AG20443 (cell line): ENCODE data around the gene DACT2.
"Not testable (repeated sequence)": the region's sequence is repeated elsewhere in the genome, so short reads cannot be mapped to it uniquely, and the experiment has no call there.

Experiments
- DNase-seq: peaks from one replicate; pipeline ENCODE4 v3.0.0; 2012; ENCODE audit warnings: low spot score, mixed read lengths

Gene DACT2

DNA sequence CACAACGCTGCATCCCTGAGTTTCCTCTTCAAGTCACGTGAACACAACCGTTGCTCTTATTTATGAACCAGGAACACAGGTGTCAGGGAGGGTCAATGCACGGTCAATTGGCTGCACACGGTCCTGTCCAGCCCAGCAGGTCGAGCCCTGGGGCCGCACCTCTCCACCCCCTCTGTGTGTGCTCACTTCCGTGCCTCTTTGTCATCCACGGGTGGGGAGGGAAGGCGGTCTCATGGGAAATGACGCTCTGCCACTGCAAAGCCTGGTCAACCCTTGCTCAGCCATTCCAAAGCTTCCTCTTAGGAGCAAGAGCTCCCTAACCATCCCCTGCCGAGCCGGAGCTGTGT is 38.7 kb downstream of the DACT2 start:
- DNase-seq: no peak

DNA sequence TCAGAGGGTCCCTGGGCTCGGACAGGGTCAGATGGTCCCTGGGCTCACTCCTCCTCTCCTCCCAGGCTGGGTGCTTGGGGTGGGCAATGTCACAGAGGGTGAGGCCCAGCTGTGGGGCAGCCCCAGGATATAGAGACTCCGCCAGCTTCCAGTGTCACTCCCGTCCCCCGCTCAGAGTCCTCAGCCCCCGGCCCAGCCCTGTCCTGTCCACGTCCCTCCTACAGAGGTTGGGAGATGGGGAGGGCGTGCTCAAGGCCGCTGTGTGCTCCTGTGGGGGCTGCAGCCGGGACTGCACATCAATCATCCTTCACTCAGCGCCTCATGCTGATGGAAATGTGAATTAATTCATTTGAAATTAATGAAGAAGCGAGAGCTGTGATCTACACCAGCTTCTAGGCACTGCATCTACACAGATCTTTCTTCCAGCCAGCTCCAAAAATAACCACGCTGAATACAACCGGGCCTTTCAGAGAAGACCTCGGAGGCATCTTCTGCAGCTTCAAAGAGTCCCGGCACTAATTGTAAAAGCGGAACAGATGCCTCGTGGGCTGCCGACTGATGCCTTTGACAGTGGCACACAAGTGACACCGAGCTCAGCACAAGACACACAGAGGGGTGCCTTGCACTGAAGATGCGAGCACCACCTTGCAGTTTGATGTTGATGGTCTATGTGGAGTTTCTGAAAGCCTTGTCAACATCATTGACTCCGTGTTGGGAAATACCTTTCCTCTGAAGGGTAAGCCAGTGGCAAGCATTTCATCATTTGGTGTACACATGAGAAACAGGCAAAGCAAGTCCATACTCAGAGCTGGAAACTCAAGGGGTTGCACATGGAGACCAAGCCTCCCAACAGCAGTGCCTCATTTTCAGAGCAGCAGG is 39.3 kb downstream of the DACT2 start:
- DNase-seq: no peak

DNA sequence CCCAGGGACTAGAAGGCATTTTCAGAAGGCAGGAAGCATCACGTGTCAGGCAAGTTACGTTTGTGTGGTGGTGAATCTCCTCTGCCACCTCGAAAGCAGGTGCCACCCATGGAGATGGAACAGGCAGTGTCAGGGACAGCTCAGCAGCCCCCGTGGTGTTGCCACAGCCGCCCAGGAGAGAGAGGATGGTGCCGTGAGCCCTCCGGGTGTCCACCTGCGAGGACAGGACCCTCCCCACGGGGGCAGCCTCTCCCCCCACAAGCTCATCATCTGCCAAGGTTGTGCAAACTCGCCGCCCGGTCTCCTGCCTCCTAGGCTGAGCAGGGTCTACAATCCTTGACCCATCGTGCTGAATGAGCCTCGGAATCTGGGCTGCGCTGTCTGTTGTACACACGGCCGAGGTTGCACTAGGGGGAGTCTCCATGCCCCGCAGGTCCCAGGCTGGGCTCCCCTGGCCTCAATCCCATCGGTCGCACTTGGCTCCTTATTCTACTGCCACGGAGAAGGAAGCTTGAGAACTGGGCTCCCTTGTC is 40.1 kb downstream of the DACT2 start:
- no peak for DNase-seq

DNA sequence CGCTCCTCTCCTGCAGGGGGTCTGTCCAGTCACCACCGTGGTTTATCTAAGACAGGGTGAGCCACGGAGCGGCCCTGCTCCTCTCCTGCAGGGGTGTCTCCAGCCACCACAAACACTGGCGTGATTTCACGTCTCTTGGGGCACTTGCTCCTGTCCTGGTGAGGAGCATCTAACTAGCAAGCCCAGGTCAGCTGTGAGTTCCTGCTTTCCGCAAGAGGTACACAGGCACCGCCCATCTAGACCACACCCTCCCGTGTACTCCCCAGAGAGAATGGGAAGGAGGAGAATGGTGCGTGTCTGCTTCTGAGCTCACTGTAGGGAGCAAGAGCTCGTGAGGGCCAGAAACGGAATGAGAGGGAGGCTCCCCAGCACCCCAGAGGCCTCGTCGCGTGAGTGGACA is 40.7 kb downstream of the DACT2 start:
- DNase-seq: no peak

DNA sequence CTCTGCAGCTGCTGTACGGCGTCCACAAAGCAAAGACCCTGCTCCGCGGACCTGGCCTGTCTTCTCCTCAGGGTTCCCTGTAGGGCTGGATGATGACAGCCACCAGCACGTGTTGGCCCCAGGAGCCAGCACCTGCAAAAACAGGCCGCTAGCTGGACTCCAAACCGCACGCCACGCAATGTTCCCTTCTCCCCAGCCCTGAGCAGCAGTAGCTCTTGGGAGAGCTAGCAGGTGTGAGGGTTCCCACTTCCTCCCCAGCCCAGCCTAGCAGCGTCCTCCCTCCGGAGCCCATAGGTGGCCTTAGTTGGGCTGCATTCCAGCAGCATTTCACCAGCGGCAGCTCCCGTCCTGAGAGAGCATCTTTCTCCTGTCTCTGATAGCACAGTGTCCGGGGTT is 42.3 kb downstream of the DACT2 start:
- no peak for DNase-seq

DNA sequence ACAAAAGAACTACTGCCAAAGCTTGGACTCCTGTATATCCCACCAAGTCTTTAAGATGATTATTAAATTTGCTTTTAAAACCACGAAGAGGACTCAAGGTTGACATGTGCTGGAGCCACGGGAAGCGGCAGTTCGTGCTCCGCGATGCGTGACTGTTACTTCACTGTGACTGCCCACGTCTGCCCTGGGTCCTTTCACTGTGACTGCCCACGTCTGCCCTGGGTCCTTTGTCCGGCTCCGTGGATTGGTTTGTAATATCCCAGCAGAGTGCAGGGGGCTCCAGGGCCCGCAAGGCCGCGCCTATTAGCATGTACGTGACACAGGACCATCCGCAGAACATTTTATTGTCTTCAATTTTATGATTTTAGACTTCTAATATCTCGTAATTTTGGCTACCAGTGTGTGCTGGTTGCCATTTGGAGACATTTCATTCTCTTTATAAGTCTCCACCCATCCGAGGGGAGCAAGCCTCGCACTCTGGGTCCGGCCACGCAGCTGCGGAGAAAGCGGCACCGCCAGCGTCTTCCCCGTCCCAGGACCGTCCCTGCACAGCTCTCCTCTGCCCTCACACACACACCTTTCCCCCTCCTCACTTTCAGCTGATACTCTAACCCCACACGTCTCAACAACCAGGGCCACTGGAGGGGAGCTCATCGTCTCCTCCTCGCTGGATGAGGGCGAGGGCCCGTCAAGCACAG is 42.9 kb downstream of the DACT2 start:
- no peak for DNase-seq

DNA sequence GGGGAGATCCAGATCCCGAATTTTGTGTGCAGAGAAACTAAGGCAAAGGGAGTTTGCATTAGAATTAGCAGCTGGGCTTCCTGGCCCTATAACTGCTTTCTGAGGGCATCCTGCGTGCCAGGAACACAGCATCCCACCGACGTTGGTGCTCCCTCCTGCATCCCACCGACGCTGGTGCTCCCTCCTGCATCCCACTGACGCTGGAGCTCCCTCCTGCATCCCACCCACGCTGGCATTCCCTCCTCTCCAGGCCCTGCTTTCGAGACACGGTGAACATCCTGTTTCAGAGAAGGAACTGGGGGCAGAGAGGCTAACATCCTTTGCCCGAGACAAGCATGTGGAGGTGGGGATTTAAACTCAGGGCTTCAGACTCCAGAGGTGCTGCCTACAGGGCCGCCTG is 44.4 kb downstream of the DACT2 start:
- no peak for DNase-seq

DNA sequence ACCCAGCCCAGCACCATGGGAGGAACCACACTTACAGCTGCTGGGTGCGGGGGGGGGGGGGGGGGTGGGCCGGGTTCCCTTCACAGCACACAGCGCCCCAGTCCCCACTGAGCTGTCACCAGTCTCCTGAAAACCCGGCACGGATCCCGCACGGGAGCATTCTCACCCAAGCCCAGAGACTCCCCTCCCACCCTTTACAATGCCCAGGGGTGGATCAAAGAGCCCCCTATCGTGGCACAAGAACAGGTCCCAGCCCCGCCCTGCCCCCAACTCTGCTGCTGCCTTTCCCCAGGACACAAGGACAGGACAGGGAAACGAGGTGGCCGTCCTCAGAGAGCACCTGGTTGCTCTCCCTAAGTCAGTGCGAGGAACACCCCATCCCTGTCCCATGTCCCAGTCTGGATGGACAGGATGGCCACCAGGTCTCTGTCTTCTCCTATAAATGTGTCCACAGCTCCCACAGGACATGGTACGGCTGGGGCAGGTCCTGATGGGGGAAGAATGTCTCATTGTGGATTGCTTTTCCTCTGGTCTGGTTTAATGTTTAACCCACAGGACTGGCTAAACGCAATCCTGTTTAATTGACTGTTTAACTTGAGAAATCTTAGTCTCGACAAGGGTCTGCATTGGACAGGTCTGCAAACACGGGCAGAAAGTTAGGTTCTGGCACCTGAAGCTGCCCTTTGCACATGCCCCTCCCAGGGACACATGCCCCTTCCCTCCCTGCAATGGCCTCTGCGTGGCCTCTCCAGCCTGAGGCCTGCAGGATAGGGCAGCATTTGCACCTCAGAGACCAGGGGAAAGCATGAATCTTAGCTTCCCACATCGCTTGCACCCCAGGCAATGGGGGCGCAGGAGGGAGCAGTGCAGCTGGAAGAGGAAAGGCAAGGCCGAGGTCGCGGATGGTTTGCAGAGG is 45.3 kb downstream of the DACT2 start:
- DNase-seq: no peak

DNA sequence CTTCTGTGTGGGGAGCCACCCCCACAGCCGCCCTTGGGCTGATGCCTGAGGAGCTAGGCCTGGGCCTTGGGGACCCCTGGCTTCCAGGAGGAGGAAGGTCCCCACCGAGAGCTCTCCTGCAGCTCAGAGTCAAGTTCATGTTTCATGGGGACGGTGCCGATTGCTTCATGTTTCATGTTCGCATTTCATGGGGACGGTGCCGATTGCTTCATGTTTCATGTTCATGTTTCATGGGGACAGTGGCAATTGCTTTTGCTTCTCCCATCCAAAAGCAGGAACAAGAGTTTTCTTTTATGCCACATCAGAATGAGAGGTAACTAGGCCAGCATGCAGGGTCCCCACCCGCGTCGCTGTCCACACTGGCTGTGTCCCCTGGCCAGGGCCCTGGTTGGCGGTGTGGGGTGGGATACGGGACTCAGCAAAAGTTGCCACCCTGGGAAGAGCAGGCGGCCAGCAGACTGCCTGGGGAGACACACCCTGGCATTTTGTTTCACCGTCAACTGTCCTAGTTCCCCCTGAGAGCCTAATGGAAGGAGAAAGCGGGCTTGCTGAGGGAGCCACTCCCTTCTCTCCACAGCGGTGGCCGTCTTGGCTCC is 46.0 kb downstream of the DACT2 start:
- DNase-seq: no peak

DNA sequence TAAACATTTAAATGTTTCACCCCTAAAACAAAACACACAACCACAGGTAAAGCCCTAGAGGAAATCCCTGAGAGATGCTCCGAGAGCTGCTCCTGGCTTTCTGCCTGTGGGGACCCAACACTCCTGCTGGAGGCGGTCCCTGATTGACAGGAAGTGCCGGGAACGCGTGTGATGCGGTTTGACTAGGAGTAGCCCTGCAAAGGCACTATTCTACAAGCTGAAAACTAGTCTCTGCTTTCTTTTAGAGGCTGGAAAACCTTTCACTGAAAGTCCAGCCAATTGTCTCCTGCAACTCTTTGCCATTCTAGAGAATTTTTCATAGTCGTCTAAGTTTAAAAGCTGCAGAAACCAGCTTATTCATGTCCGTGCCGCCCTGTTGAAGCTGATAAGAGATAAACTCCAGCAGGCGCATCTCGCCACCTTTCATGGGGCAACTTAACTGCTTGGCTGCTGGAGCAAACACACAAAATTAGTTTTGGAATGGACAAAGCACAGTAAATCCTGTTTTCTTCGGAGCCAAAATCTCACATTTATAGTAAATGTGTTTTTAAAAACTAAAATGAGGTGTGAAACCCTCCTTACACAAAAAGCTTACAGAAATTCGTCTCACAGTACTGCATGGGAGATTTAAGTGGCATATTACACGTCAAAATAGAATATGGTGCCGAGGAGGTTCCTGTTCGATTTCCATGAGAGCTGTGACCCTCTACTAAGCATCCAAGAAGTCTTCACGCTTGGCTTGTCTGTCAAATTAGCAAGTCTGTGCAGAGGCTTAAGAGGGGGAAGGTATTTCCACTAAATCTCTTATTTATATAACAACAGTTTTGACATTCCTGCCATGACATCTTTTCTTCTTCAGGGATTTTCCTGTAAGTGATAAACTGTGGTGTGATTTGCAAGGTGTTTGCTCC is 46.9 kb downstream of the DACT2 start:
- DNase-seq: no peak

DNA sequence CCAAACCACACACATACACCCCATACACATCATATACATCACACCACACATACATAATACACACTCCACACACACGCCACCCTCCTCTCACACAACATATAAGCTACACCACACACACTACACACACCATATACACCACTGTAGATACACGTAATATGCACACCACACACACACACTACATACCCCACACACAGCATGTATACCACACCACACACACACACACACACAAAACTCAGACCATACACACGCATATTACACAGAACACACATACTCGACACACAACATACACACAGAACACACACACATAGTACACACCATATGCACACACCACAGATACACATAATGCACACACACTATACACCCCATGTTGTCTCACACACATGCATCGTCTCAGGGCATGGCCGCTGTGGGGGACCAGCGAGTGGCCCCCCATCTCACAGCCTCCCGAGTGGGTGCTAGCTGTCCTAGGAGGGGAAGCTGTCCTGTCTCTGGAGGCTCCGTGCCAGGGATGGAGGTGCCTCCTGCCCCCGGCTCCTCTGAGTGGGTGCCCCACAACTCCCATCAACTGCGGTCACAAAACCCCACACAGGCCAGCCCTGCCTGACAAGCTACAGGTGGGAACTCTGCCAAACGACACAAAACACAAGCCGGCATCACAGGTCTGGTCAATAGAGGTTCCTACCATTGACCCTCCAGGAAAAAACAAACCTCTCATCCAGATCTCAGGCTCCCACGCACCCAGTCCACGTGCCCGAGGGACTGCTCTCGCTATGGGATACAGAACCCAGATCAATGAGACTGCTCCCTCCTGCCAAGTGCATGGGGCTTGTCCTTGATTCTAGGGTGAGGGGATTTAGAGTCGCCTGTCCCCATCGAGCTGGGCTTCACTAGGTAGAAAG is 49.1 kb downstream of the DACT2 start:
- DNase-seq: no peak

DNA sequence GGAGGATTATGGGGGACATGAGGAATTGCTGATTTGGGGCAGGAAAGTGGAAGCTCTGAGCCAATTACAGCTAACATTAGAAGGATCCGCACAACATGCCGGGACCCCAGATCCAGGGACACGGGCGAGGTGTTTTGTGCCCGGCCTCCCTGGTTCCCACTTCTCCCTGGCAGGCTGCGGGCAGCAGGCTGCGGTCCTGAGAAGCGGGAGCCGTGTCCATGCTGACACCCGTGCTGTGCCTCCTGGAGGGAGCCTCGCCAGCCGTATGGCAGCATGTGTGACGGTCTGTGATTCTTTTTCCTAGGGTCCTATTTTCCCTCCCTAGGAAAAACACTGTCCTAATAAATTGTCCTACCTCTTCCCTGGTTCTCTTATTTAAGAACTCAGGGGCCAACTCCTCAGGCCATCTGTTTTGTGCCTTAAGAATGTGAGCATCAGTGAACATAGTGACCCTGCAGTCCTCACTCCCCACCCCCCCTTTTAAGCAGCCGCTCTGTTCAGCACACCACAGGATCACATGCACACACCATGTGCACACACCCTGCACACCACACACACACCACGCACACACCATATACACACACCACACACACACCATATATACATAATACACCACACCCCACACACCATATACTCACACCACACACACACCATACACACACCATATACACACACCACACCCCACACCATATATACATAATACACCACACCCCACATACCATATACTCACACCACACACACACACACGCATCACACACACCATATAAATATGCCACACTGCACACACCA is 49.9 kb downstream of the DACT2 start:
- DNase-seq: no peak

DNA sequence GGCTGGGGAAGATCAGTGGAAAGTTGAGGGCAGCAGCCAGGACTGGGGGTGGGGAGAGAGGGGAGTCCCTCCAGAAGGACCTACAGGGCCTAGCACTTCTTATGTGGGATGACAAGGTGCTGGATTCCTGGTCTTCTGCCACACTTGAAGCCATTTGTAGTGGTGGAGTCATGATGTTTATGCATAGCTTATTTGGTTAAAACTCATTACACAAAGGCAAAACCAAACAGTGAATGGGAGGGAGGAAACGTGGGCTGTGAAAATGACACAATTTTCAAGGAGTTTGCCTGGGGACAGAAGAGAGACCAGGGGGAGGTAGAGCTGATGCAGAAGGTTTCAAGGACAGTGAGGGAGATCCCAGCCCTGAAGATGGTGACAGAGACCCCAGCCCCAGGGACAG is 50.8 kb downstream of the DACT2 start:
- DNase-seq: no peak

DNA sequence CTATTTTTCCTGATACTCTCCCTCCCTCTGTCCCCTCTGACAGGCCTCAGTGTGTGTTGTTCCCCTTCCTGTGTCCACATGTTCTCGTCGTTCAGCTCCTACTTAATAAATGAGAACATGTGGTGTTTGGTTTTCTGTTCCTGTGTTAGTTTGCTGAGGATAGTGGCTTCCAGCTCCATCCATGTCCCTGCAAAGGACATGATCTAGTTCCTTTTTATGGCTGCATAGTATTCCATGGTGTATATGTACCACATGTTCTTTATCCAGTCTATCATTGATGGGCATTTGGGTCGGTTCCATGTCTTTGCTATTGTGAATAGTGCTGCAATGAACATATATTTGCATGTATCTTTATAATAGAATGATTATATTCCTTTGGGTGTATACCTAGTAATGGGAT is 51.8 kb downstream of the DACT2 start:
- not testable (repeated sequence) for DNase-seq

DNA sequence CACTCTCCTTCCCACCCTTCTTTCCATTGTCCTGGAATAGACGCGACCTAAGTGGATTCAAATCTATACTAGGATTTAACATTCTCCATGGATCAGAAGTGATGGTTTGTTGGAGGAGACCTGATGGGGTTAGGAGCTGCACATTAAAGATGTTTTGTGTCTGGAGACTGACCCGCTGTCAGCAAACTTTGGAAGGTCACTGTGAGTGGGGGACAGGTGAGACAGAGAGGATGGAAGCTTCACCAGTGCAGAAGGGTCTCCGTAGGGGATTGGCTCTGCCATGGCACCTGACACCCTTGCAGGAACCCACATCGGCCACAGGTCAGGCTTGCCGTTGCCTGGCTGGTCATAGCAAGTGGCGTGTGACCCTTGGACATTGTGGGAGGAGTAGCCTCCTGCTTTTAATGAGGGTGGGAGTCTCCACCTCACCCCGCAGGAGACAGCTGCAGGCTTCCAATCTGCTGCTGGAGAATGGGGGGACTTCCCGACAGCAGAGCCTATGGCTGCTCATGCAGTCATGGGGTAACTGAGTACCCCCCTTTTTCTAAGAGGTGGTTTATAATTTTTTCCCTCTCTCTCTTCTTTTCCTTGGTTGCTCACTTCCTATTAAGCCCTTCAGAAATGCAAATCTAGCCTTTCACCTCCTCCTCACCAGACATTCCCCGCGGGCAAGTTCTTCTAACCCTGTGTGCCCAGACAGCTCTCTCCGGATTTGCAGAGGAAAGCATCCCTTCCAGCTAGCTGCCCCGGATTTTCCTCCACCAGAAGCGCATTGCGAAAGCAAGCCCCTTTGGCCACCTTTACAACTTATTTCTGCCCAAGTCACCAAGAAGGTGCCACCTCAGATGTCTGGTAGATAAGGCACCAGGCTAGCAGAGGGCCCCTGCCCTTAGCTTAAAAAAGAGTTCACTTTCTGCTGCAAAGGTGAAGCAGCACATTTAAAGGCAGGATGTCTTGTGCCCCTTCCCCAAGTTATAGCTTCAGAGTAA is 53.5 kb downstream of the DACT2 start:
- no peak for DNase-seq

DNA sequence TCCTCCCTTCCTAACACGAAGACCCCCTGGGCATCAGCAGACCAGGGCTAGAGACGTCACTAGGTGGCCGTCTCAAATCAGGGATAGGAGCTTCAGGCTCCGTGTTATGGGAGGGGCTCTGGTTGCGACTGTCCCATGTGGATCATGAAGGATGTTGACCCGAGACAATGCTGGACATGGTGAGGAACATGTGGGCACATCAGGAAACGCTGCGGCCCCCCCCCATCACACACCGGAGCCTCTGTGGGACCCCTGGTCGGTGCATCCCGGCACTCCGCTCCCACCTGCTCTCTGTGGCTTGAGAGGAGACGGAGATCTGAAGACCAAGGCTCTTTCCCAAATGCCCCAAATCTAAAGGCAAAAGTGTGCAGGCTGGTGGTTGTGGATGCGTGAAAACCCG is 54.2 kb downstream of the DACT2 start:
- no peak for DNase-seq

DNA sequence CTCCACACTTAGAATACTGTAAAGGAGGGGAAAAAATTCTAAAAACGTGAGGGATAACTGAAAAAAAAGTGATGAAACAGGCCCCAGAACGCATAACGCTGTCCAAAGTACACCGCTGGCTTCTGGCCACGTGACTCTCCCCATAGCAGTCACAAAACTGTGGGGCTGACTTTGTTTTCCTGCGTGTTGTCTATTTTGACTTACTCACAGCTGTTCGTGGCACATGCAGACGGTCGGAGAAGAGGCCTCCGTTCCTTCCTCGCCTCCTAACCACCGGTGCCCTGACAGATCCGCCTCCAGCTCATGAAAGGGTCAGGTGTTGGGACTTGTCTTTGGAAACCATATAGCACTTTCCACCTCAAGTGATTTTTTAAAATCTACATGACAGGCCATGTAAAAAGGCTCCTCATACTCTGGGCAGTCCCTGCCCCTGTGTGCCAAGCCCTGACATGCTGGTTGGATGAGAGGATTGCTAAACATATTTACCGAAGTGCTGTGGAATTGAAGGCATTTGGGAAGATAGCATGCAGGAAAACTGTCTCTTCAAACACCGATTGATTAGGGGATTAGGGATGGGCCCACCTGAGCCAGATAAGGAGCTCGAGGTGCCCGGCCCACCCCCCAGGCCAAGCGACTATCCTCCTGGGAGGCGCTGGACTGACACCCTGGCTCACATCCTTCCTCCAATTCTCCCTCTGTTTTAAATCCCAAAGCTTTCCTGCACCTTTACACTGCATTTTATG is 54.8 kb downstream of the DACT2 start:
- peak; percentile 29 for DNase-seq
